Prostate gland (tissue), 2 donors: ENCODE measurements around the gene TTLL10.

Experiments
- POLR2A ChIP-seq: fragments of 450-650 bp; IDR thresholded peaks from one replicate; pipeline ENCODE4 v1.6.1; 2016; ENCODE audit warnings: antibody characterized with exemption, mild to moderate bottlenecking
- POLR2AphosphoS5 ChIP-seq: sonication (generic); formaldehyde crosslinking; IDR thresholded peaks from one replicate; pipeline ENCODE4 v1.6.1; 2017; ENCODE audit warnings: antibody characterized with exemption
- TF ChIP-seq, protein P1 (sequence below), 4 experiments: fragments of 200-600 bp in 2 of 4; fragments of 450-650 bp in 2 of 4; sonication (generic) in 2 of 4; IDR thresholded peaks; 1 replicate in 3 of 4; 2 replicates in 1 of 4; pipeline ENCODE4 v1.5.1; 2016 to 2019; ENCODE audit warnings: antibody characterized with exemption in 4 of 4, mild to moderate bottlenecking in 2 of 4, moderate library complexity in 2 of 4

DNA sequence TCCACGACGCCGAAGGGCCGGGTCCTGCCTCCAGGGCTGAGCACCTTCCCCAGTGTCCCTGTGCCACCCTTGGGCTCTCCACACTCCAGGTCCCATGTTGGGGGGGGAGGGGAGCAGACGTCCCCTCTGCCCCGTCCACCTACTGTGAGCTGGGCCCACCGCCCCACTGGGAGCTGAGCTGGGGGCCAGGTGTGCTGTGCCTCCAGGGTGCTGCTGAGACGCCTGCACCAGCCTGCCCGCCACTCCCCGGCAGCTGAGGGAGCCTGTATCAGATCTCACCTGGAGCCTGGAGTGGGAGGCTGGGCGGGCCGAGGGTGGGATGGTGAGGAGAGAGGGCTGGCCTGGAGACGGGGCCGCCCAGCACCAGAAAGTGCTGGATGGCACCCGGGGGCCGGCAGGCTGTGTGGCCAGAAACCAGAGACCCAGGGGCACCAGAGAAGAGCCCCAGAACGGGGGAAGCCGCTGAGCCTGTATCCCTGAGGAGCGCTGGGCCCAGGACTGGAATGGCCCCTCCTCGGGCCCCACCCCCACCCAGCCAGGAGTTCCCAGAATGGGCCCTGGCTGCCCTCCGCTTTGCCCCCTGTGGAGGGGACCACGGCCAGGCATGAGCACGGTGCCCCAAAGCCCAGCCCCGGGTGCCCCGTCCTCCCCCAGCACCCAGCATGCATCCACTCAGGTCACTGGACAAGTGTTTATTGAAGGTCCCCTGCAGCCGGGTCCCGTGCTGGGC is 29.3 kb downstream of the TTLL10 start:
- TF ChIP-seq, protein P1, sequence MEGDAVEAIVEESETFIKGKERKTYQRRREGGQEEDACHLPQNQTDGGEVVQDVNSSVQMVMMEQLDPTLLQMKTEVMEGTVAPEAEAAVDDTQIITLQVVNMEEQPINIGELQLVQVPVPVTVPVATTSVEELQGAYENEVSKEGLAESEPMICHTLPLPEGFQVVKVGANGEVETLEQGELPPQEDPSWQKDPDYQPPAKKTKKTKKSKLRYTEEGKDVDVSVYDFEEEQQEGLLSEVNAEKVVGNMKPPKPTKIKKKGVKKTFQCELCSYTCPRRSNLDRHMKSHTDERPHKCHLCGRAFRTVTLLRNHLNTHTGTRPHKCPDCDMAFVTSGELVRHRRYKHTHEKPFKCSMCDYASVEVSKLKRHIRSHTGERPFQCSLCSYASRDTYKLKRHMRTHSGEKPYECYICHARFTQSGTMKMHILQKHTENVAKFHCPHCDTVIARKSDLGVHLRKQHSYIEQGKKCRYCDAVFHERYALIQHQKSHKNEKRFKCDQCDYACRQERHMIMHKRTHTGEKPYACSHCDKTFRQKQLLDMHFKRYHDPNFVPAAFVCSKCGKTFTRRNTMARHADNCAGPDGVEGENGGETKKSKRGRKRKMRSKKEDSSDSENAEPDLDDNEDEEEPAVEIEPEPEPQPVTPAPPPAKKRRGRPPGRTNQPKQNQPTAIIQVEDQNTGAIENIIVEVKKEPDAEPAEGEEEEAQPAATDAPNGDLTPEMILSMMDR (IDR thresholded peaks at IDR 0.05) = no peak
- no peak for TF ChIP-seq POLR2AphosphoS5
- no peak for TF ChIP-seq POLR2A
